Testis (tissue), 2 donors: ENCODE measurements around the gene CAMK2G.

Source experiments
- POLR2A ChIP-seq: fragments of 450-650 bp; IDR thresholded peaks from one replicate; pipeline ENCODE4 v1.6.1; 2017; ENCODE audit warnings: antibody characterized with exemption, mild to moderate bottlenecking, moderate library complexity
- TF ChIP-seq, protein P1 (sequence below), 3 experiments: fragments of 450-650 bp in 2 of 3; fragments of 200-600 bp in 1 of 3; sonication (generic) in 1 of 3; IDR thresholded peaks; one replicate each; pipeline ENCODE4 v1.5.1; 2016 to 2019; ENCODE audit warnings: antibody characterized with exemption in 3 of 3, mild to moderate bottlenecking in 2 of 3, moderate library complexity in 1 of 3

DNA sequence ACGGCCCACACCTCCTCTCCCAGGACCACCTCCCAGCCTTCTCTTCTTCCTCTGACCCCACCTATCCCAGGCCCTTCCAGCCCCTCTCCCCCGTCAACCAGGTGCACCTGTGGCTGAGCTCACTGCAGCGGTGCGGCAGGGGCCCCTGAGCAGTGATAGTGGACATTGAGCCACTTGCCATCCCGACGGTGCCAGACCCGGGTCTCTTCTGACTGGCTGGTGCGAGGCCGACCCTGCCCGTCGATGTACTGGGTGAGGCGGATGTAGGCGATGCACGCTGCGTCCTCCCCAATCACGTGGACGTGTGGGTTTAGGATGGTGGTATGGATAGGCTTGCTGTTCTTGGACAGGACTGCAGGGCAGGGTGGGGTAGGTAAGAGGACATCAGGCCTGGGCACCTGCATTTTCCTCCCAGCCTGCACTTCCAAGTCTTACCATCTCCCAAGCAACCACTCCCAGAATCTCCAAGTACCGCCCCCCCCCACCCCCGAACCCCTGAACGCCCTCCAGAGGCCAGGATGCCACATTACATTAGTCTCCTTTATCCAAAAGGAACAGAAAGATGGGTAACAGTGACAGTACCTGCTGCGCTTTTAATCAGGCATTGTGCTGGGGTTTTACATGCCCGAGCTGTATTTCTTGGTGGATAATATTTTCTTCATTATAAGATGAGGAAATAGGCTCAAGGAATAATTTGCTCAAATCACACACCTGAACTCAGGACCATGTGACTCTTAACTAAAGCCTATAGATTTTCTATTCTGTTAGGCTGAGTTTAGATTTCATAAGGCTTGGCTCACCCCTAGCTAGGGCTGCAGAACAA lies 59.2 kb downstream of the CAMK2G start:
- TF ChIP-seq, protein P1, sequence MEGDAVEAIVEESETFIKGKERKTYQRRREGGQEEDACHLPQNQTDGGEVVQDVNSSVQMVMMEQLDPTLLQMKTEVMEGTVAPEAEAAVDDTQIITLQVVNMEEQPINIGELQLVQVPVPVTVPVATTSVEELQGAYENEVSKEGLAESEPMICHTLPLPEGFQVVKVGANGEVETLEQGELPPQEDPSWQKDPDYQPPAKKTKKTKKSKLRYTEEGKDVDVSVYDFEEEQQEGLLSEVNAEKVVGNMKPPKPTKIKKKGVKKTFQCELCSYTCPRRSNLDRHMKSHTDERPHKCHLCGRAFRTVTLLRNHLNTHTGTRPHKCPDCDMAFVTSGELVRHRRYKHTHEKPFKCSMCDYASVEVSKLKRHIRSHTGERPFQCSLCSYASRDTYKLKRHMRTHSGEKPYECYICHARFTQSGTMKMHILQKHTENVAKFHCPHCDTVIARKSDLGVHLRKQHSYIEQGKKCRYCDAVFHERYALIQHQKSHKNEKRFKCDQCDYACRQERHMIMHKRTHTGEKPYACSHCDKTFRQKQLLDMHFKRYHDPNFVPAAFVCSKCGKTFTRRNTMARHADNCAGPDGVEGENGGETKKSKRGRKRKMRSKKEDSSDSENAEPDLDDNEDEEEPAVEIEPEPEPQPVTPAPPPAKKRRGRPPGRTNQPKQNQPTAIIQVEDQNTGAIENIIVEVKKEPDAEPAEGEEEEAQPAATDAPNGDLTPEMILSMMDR (IDR thresholded peaks at IDR 0.05): peak in 1 of 3 experiments; percentile 21
- no peak for TF ChIP-seq POLR2A
